Smooth muscle cell (in vitro differentiated cells): ENCODE data around the gene GRAMD4. TPM values are rescaled to one million over a fixed set of nuclear protein-coding genes. Genes with fewer than 3 reads are reported as not detected.

Source experiments
- DNase-seq: peaks from one replicate; lab custom pipeline; 2025; ENCODE audit not compliant: unreplicated experiment; lab: John Stamatoyannopoulos, UW
- H2AFZ ChIP-seq: fragments of 200-600 bp; sonication (generic); 2 replicates; pipeline ENCODE4 v1.6.0; 2016; ENCODE audit warnings: antibody characterized with exemption, low read depth, mild to moderate bottlenecking
- H3F3A ChIP-seq: fragments of 200-600 bp; sonication (generic); 2 replicates; pipeline ENCODE4 v1.6.0; 2017; ENCODE audit warnings: antibody characterized with exemption, low read depth
- H3K27ac ChIP-seq: fragments of 200-600 bp; sonication (generic); 2 replicates; pipeline ENCODE4 v1.5.1; 2016; ENCODE audit warnings: low read depth, mild to moderate bottlenecking
- H3K27me3 ChIP-seq: fragments of 200-600 bp; sonication (generic); 2 replicates; pipeline ENCODE4 v1.6.1; 2016; ENCODE audit warnings: low read depth, mild to moderate bottlenecking
- H3K36me3 ChIP-seq: fragments of 200-600 bp; sonication (generic); 2 replicates; pipeline ENCODE4 v1.5.1; 2016; ENCODE audit warnings: low read depth
- H3K4me1 ChIP-seq: fragments of 200-600 bp; sonication (generic); 2 replicates; pipeline ENCODE4 v1.5.1; 2016; ENCODE audit warnings: low read depth
- H3K4me2 ChIP-seq: fragments of 200-600 bp; sonication (generic); 2 replicates; pipeline ENCODE4 v1.6.0; 2016; ENCODE audit warnings: mild to moderate bottlenecking
- H3K4me3 ChIP-seq: fragments of 200-600 bp; sonication (generic); 2 replicates; pipeline ENCODE4 v1.5.1; 2016; ENCODE audit warnings: mild to moderate bottlenecking
- H3K79me2 ChIP-seq: fragments of 200-600 bp; sonication (generic); 2 replicates; pipeline ENCODE4 v1.6.0; 2016; ENCODE audit warnings: low read depth, mild to moderate bottlenecking
- H3K9ac ChIP-seq: fragments of 200-600 bp; sonication (generic); 2 replicates; pipeline ENCODE4 v1.6.0; 2016; ENCODE audit warnings: low read depth
- H3K9me3 ChIP-seq: fragments of 200-600 bp; sonication (generic); replicated peaks from 2 replicates; pipeline ENCODE4 v1.5.1; 2016; ENCODE audit warnings: low read depth
- H4K20me1 ChIP-seq: fragments of 200-600 bp; sonication (generic); 2 replicates; pipeline ENCODE4 v1.6.0; 2016; ENCODE audit warnings: low read depth
- WGBS: methylation state at CpG from one replicate; pipeline ENCODE4 v1.1.7; 2016; ENCODE audit warnings: low lambda C conversion rate; 5-methylcytosine and 5-hydroxymethylcytosine counted together
- polyA plus RNA-seq: library from polyadenylated mRNA; unstranded; fragments of >200 nt; fragmentation: Nextera tagmentation; extraction: Ambion mirVana; gene quantifications from 2 replicates; pipeline ENCODE4 v1.2.1, GENCODE V29; 2016
- total RNA-seq: library from RNA; depleted of rRNA; stranded (reverse); fragments of >200 nt; gene quantifications from 2 replicates; pipeline ENCODE4 v1.2.3, GENCODE V29; 2014
- TF ChIP-seq, protein P1 (sequence below): fragments of 200-600 bp; sonication (generic); IDR thresholded peaks from 2 replicates; pipeline ENCODE4 v1.5.1; 2017; ENCODE audit warnings: borderline replicate concordance, mild to moderate bottlenecking, antibody characterized with exemption; ENCODE audit not compliant: insufficient read depth, poor library complexity, severe bottlenecking

The GRAMD4 gene
- total and polyA plus RNA-seq, 2 experiments from 2014 or later = 14.5 to 16.6 TPM

DNA sequence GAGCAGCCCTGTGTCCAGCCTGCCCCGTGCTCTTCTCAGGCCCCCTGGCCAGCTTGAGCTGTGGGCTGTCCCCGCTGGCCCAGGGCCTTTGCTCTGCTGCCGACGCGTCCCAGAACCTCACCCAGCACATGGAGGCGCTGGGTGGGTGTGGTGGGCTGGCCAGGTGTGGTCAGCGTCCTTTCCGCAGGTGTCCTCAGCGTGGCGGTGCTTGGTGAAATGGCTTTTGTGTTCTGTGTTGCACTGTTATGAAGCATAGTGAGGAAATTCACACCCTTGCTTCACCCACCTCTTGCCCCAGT, 37.4 kb downstream of the GRAMD4 start:
- H3K27ac ChIP-seq = no peak overlapping the region
- H3K79me2 ChIP-seq = no peaks in the 10 kb centered on the region
- no peaks in the 10 kb centered on the region for H3K27me3 ChIP-seq
- H3K9me3 ChIP-seq = no peaks in the 10 kb centered on the region
- WGBS = 98% methylated on average over 10 of the region's 10 CpGs
- H3K4me3 ChIP-seq = no peak overlapping the region
- H3K36me3 ChIP-seq = no peaks in the 10 kb centered on the region
- H3K4me1 ChIP-seq = no peaks in the 10 kb centered on the region
- no peaks in the 10 kb centered on the region for H3F3A ChIP-seq
- H3K9ac ChIP-seq = no peak overlapping the region
- H3K4me2 ChIP-seq = no peak overlapping the region
- TF ChIP-seq, protein P1, sequence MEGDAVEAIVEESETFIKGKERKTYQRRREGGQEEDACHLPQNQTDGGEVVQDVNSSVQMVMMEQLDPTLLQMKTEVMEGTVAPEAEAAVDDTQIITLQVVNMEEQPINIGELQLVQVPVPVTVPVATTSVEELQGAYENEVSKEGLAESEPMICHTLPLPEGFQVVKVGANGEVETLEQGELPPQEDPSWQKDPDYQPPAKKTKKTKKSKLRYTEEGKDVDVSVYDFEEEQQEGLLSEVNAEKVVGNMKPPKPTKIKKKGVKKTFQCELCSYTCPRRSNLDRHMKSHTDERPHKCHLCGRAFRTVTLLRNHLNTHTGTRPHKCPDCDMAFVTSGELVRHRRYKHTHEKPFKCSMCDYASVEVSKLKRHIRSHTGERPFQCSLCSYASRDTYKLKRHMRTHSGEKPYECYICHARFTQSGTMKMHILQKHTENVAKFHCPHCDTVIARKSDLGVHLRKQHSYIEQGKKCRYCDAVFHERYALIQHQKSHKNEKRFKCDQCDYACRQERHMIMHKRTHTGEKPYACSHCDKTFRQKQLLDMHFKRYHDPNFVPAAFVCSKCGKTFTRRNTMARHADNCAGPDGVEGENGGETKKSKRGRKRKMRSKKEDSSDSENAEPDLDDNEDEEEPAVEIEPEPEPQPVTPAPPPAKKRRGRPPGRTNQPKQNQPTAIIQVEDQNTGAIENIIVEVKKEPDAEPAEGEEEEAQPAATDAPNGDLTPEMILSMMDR = no peak
- H2AFZ ChIP-seq = no peak overlapping the region
- no peak for DNase-seq
- peaks cover 37% of the 10 kb centered on the region for H4K20me1 ChIP-seq

DNA sequence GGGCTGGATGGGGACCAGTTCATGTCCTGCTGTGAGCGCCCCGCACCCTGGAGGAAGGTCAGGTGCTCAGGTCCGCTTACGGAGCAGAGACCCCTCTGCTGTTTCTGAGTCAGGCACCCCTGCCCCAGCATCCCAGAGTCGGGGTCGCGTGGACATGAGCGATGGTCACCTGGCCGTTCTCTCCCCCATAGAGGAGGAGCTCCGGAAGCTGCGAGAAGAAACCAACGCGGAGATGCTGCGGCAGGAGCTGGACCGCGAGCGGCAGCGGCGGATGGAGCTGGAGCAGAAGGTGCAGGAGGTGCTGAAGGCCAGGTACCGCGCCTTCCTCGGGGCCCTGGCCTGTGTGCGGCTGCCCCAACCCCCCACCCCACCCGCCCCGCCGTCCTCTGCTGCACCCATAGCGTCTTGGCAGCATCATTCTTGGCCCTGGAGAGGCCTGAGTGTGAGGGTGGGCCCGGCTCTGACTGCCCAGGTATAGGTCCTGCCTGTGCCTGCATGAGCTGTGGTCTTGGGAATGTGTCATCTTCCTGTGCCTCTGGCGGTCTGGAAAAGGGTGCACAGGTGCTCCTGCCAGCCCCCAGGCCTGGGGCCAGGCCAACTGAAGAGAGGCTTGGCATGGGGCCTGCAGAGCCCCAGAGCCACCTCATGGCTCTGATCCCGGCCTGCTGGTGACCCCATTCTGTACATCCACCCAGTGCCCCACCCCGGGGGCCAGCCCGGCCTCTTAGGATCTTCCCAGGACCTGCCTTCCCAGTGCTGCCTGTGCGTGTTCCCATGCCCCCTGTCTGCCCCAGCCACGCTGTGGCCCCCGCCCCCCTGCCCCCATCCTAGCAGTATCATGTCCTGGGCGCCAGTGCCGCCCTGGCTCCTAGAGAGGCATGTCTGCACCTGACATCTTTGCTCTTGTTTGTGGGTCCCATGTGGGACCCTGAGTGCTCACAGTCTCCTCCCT, 38.1 kb downstream of the GRAMD4 start:
- 97% methylated on average over 26 of the region's 37 CpGs for WGBS

DNA sequence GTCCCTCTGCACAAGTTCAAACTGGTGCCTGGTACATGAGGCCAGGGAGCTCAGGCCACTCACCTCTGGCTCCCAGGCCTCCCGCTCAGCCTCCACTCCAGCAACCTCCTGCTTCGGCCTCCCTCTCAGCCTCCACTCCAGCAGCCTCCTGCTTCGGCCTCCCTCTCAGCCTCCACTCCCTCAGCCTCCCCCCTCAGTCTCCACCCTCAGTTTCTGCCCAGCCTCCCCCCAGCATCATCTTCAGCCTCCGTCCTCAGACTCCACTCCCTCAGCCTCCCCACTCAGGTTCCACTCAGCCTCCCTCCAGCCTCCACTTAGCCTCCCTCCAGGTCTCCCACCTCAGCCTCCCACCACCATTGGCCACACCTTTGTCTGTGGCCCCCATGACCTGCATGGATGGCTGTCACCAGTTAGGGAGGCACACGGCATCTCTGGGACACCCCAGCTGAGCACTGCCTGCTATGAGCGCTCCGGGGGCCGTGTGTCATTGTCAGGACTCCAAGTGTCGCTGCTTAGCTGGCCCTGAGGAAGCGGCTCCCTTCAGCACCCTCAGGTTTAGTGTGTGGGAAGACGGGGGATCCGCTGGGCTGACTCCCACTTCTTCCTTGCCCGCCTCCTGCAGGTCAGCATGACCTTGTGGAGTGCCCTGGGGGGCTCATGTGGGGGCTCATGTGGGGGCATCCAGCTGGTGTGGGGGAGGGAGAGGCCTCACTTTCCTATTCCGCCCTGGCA, 39.0 kb downstream of the GRAMD4 start:
- no peaks in the 10 kb centered on the region for H3K27me3 ChIP-seq
- H3K4me2 ChIP-seq = no peak overlapping the region
- no peaks in the 10 kb centered on the region for H3K4me1 ChIP-seq
- no peak overlapping the region for H2AFZ ChIP-seq
- WGBS = 97% methylated on average over 11 of the region's 14 CpGs
- H3K27ac ChIP-seq = no peak overlapping the region
- no peaks in the 10 kb centered on the region for H3K36me3 ChIP-seq
- H3K9ac ChIP-seq = no peak overlapping the region
- no peak overlapping the region for H3K4me3 ChIP-seq
- no peaks in the 10 kb centered on the region for H3F3A ChIP-seq
- H4K20me1 ChIP-seq = peaks cover 25% of the 10 kb centered on the region
- no peak for DNase-seq
- H3K79me2 ChIP-seq = no peaks in the 10 kb centered on the region
- TF ChIP-seq, protein P1 = no peak
- no peaks in the 10 kb centered on the region for H3K9me3 ChIP-seq

More for the DNA sequence above, 38.1 kb downstream of the GRAMD4 start:
- Histone ChIP-seq H3K27me3 (no peaks in the 10 kb centered on the region), H3K79me2 (no peaks in the 10 kb centered on the region), H3K4me2 (no peak overlapping the region), H3K4me1 (no peaks in the 10 kb centered on the region), H3K9ac (no peak overlapping the region), H3K27ac (no peak overlapping the region), H4K20me1 (peaks cover 30% of the 10 kb centered on the region), H3F3A (no peaks in the 10 kb centered on the region), H3K9me3 (no peaks in the 10 kb centered on the region), H2AFZ (no peak overlapping the region), H3K4me3 (no peak overlapping the region), H3K36me3 (no peaks in the 10 kb centered on the region)
- DNase-seq = no peak
- TF ChIP-seq, protein P1 = no peak
